Stimulated activated CD8-positive, alpha-beta memory T cell treated with anti-CD3 and anti-CD28 coated beads, Interleukin-7, amount 100 ng/mL, for 48 hours (primary cell): ENCODE measurements around the gene FXN.

ENCODE experiments used
- DNase-seq, 2 donors: peaks; one replicate each; pipeline ENCODE4 v3.0.0-alpha.2; 2020; ENCODE audit warnings: low read depth in 1 of 2; ENCODE audit errors: extremely low read depth in 1 of 2

FXN gene

DNA sequence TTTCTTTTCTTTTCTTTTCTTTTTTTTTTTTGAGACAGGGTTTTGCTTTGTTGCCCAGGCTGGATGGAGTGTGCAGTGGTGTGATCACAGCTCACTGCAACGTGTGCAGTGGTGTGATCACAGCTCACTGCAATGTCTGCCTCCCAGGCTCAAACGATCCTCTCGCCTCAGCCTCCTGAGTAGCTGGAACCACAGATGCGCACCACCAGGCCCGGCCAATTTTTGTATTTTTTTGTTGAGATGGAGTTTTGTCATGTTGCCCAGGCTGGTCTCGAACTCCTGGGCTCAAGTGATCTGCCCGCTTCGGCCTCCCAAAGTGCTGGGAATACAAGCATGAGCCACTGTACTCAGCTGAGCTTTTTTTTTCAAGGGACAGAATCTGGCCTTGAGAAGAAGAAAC, 101.8 kb downstream of the FXN start:
- no peak for DNase-seq

DNA sequence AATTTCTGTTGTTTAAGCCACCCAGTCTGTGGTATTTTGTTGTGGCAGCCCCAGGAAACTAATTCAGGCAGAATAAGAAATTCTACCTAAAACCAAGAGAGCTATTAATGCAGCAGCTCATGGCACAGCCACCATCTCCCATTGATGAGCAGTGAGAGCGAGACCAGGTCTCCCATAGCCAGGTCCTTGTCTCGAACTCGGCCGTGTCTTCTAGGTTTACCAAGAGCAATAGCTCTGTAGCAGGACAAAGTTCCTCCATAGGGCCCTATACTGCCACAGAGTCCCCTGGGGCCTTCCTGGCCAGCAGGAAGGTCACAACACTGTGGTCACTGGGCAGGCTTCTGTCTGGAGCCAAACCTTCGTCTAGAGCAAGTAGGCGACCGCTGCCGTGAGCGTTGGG, 104.0 kb downstream of the FXN start:
- no peak for DNase-seq

DNA sequence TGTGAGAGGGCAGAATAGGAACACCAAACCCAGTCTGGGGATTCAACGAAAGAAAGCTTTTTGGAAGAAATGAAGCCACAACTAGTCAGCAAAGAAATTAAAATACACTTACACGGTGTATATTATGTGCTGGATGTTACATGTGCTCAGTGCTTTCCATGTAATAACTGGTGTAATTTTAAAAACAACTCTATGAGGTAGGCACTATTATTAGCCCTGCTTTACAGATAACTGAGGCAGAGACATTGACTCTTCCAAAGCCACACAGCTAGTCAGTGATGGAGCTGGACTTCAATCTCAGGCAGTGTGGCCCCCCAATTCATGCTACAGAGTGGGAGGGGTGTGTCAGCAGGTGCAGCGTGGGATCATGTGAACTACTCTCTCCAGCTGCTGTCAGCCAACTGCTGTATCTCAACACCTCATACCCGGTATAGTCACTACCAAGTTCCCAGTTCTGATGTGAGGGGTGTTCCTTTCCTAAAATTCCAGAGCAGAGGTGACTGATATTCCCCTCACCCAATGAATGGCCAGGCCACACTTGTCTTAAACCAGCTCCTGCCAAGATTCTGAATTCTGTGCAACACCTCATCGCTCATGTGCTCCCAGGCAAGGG, 104.7 kb downstream of the FXN start:
- no peak for DNase-seq

DNA sequence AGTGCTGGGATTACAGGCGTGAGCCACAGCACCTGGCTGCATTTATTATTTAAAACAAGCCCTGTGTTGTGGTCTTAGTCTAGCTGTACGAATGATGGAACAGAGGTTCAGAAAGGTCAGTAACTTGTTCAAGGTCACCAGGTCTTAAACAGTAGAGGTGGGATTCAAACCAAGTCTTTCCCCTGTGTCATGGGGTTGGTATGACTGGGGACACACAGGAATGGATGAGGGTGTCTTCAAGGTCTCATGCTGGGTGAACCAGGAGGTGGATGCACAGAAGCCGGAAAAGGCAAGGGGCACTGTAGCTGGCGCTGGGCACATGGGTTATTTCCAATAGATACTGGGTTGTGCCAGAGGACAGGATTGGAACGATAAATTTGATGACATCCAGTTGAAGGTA, 106.3 kb downstream of the FXN start:
- no peak for DNase-seq

DNA sequence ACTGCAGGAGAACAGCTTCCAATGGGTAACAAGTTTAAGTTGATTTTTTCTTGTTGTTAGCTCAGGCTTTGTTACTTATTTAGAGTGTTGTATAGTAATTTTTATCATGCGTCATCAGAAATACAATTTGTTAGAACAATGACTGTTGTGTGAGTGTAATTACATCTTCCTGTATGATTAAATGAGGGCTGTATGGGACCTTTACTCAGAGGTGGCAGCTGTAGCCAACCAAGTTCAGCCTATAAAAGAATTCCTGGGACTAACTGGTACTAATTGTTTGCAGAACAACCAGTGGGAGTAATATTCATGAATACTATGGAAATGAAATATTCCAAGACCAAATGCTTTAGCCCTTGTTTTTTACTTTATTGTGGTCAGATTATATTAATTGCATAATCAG, 107.7 kb downstream of the FXN start:
- no peak for DNase-seq

DNA sequence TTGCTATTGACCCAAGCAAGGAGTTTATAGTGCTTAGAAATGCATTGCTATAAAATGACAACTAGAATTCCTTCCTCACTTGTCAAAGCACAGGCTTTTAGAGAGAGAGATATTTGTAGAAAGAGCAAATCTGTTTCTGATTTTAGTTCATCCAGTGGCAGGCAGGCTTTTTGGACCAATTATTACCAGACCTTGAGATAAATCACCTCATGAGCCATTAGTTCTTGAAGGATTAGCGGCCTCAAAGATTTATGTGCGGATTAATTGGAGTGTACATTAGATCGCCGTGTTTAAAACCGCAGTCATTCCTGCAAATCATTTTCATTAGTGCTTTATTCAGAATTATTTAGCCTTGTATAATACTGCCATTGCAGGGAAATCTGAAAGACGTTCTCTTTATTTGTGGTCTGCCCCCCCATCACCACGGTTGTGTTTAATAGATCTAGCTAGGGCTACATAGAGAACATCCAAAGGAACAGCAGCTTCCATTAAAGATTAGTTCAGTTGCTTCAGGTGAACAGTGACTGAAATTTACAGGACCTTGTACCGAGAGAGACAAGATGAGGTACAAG, 109.7 kb downstream of the FXN start:
- DNase-seq = no peak

DNA sequence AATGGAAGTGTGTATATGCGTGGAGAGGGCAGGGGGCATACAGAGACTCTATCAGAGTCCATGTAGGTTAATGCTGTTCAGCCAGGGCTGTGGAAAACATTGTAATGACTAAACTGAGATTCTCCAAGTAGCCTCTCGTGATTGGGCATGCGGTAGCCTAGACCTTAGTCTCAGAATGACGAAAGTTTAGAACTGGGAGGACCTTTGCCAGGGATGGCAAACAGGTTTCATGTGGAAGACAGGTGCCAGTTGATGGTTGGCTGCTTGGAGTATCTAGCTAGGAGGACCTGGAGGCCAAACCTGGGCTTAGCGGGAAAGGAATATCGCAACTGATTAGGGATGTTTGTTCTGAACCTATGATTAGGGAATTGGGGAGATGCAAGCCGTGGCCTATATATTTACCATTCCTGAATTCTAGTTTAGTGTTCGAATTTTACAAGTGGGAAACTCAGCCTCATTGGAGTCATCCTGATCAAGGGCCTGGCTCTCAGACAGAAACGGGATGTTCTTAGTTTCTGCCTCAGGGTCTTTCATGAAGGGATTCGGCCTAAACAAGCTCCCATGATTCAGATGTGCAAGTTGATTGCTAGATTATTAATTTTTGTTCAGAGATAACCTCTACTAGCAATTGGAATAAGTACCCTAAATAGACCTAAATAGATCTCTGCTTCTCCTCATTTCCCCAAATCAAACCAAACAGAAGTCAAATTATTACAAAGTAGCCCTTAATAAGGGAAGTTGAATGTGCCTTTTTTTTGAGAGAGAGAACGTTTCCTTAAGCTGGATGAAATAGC, 111.7 kb downstream of the FXN start:
- no peak for DNase-seq

DNA sequence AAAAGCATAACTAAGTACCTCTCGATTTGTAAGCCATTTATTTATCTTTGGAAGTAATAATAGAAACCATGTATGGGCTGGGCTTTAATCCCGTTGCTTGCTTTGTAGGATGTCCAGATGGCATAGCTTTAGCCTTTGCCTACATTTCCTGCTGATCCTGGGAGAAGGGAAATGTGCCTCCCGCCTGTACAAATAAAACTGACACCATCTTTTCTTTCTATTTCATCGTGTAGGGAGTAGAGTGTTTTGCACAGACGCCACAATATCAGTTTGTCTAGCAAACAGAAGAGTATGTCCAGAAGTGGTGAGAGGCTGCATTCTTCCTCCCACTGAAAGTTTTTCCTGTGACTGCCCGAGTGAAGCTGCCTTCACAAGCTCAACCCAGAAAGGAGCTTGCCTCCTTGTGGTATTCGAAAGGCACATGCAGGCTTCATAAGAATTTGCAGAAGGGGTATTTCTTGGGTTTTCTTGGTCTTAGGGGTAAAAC, 113.8 kb downstream of the FXN start:
- no peak for DNase-seq
